GM04503 (cell line): ENCODE data around the gene SREBF2.
"Not testable (repeated sequence)": the region's sequence is repeated elsewhere in the genome, so short reads cannot be mapped to it uniquely, and the experiment has no call there.

ENCODE experiments used
- DNase-seq: peaks from one replicate; pipeline ENCODE4 v3.0.0-alpha.2; 2012; ENCODE audit warnings: low read depth

The SREBF2 gene

DNA sequence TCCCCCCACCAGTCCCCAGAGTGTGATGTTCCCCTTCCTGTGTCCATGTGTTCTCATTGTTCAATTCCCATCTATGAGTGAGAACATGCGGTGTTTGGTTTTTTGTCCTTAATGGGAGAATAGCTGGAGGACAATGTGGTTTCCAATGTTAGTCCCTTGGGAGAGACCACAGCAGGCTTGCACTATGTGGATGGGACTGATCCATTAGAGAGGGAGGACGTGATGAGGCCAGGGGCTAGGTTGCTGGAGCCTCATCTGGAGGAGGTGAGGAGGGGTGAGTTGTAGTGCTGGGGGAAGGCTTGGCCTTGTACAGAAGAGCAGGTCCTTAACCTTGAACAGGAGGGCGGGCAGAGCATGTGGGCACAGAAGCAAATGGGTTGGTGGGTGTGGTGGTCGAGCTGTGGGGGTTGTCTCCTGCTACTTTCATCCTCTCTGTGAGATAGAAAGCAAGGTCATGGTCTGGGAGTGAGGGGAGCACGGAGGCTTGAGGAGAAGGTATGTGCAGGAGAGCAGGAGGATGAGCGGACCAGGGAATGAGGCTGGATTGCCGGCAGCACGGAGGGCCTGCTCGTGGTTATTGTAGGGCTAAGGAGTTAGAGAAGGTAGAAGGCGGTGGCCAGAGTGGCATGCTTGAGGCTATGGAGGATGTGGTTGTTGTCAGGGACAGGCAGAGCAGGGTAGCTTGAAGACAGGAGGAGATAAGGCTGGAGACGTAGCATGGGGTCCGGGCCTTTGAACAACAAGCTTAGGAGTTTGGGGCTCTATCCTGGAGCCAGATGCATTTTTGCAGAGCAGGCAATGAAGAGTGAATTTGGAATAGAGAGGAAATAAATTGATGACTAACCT lies 11.2 kb upstream of the SREBF2 start:
- no peak for DNase-seq

DNA sequence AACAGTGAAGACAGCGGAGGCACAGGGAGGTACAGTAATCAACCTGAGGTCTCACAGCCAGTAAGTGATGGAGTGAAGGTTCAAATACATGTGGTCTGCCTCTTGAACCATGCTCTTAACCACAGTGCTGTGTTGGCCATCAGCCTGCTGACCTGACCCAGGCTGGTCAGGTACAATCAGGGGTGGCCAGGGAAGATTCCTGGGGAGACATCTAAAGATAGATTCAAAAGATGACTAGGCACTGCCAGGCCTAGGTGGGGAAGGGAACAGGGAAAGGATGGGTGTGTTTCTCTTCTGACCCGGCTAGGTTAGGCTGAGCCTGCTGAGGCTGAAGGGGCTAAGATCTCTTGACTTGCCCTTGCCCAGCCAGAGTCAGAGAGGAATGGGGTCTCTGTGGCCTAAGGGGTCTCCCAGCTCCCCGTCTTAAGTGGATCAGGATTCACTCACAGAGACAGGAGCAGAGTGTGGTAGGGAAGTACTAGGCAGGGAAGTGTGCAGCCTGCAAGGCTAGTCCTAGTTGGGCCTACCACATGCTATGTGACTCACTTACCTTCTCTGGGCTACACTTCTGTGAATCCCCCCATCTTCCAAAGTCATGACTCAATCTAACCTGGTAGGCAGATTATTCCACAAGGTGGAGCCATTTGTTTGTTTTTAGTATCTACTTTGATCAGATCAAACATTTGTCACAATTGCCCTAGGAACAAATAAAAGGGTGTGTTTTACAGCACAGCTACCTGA lies 10.4 kb upstream of the SREBF2 start:
- DNase-seq: peak; percentile 14

DNA sequence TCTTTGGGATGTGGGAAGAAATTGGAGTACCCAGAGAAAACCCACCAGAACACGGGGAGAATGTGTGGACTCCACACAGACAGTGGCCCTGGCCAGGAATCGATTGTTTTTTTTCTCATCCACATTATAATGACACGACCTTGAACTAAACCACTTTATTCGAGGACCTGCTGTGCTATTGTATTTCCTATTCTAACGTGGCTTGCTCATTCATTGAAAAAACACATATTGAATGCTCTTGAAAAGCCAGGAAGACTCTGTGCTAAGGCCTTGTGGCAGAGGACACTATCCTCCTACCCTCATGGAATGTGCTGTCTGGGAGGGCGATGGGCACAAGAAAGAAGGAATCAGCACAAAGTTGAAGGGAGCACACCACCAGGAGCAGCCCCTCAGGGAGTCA lies 9.1 kb upstream of the SREBF2 start:
- DNase-seq: no peak

DNA sequence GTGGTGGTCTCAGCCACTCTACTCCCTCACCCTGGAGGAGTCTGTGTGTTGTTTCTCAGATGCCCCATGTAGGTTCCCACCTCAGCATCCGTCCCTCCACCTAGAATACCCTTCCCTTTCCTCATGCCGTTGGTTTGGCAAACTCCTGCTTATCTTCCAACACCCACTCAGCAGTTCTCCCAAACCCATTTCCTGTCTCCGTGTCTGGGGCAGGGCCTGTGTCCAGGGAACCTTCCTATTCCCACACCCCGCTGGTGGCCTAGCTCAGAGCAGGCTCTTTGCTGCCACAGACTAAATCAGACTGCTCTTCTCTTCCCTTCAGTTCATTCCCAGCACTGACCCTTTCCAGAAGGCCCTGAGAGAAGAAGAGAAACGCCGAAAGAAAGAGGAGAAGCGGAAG lies 7.5 kb upstream of the SREBF2 start:
- DNase-seq: no peak

DNA sequence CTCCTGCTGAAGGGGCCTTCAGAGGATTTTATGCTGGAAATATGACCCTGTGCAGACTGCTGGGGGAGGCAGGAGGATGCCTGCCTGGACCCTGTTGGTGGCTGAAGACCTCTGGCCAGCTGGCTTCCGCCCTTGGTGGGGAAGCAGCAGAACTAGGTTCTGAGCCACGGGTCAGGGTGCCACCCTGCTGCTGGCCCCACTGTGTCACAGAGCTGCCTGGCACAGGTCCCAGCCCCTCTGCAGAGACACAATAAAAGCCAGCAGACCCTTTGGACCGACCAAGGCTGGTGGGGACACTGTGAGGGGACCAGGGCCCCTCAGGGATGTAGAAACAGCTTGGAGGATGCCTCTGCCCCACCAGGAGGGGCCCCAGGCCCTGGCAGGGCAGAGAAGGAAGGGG lies 6.9 kb upstream of the SREBF2 start:
- no peak for DNase-seq

DNA sequence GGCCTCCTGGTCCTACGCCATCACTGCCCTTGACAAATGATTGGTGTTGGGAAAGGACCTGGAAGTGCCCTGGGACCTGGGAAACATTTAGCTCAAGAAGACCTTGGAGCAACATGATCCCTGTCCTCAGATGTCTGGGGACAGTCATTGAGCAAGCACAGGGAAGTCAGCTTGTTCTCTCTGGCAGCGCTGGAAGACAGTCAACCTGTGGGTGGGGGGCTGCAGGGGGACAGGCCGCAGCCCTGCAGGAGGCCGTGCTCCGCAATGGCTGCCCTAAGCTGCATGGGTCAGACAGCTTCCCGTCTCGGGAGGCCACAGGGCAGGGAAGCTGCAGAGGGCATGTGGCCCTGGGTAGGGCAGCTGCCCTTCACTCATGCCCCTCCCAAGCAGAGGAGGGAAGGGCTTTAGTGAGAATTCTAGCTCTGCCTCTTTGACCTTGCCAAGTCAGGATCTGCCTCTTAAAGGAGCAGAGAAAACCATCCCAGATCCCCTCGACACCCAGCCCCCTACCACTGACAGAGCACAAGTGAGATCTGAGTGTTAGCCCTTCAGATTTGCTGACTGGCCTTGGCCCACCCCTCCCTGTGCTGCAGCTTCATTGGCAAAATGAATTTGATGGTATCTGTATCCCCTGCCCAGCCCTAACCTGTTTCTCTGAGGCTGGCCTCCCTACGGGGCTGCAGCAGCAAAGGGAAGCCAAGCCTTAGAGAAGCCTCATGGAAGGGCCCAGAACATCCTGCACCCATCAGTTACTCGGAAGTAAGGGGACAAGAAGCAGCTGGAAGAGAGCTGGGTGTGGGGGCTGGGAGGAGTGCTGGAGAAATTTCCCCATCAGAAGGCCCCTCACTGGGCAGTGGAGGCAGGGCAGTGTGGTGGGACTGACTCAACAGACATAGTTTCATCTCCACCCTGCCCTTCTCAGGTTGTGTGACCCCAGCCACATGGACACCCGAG lies 6.2 kb upstream of the SREBF2 start:
- DNase-seq: no peak

DNA sequence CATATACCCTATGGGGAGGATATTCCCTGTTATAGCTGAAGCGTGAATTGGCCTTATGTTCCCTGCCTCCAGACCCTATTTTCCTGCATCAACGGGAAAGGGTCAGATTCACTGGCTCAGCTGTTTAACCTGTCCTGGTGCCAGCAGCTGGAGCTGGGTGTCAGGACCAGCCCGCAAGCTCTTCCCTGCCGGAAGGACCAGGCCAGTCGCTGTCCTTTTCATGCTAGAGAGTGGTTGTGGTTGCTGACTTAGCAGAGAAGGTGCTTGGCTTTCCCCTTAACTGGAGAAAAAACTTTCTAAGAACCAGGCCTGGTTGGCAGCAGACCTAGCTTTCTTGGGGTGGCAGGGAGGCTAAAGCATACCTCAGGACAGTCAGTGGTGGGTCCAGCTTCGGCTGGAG lies 5.2 kb upstream of the SREBF2 start:
- no peak for DNase-seq

DNA sequence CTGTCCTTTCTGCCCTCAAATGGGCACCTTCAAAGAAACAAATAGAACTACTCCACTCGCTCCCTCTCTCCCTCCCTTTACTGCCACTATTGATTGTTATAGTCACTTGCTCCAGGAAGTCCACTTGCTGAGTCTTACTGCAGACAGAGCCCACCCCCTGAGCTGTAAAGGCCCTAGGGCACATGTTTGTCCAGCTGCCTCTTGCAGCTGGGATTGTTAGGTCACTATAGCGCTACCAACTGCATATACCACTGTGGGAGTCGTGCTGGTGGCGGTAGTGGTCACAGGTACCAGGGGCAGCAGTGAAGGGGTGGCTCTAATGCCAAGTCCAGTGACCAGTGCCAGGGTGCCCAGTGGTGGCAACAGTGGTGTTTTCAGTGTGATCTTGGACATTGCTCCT lies 4.4 kb upstream of the SREBF2 start:
- no peak for DNase-seq

DNA sequence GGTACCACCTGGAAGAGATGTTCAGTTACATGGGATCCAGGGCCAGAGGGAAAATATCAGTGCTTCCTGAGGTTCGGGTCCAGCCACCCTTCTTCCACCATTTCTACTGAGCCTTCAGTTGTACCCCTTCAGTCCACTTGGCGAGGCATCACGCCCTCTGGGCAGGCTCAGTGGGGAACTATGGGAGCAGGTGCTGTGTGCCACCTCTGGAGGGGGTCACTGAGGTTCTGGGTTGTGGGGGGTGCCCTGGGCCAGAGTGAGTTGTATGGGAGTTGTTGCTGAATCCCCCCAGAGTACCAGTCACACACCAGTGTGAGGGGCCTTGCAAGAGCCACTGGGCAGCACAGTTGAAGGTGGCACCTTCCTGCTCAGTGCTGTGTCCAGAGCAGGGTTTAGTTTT lies 2.7 kb upstream of the SREBF2 start:
- no peak for DNase-seq

DNA sequence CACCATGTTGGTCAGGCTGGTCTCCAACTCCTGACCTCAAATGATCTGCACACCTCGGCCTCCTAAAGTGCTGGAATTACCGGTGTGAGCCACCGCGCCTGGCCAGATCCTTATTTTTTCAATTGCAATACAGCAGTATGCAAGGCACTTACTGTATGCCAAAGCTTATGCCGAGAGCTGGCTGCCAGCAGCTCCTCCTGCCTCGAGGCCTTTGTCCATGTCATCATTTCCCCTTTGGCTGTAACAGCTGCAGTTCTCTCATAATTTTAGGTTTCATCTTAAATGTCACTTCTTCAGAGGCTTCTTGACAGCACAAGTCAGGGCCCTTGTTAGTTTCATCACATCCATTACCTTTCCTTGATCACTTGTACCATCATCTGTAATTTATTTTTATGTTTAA lies 1.5 kb upstream of the SREBF2 start:
- DNase-seq: no peak

DNA sequence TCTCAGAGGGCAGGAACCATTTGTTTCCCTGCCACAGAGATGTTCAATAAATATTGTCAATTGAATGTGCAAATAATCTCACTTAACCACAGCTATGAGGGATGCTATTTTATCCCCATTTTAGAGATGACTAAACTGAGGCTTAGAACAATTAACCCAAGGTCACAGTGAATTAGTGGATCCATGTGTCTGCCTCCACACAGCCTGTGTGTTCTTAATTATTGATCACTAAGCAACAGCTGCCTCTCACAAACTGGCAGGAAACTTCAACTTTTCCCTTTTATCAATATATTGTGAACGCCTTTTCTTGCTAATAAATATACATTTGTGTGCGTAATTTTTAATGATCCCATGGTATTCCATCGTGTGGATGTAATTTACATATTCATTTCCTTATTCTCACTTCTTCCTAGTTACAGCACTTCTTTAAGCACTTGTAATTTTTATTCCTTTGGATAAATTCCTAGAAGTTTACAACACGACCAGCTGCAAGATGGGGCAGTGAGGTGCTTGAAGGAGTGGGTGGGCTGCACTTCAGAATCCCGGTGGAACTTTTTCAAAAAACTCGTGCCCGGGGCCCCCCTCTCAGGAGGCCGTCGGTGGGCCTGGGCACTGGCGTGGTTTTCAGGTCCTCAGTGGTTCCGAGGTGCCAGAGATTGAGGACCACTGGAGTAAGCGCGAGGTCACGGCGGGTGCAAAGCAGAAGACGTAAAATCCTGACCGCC lies 915 bp upstream of the SREBF2 start:
- DNase-seq: no peak

DNA sequence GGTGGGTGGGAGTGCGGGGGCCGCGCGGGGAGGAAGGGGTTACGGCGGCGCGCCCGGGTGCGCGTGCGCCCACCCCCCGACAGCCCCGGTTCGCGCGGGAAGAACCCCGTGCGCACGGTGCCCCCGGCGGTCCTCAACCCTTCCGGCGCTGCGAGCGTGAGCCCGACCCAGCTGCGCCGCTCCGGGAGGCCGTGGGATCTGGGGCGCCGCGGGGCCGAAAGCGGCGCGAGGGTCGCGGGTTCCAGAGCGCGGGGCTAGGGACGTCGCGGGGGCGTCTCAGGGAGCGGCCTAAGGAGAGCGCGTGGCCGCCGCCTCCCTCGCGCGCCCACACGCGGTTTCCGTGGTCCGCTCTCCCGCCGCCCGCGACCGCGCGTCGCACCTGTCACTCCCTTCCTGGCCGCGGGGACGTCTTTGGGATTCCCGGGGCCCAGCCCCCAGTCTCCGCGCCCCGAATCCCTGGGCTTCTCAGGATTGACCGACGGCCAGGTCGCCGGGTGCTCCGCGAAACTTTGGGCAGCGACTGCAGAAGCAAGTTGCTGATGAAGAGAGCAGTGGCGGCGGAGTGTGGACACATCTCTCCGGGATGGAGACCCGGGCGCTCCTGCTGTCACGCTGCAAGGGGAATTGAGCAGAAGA lies 582 bp downstream of the SREBF2 start:
- DNase-seq: no peak

DNA sequence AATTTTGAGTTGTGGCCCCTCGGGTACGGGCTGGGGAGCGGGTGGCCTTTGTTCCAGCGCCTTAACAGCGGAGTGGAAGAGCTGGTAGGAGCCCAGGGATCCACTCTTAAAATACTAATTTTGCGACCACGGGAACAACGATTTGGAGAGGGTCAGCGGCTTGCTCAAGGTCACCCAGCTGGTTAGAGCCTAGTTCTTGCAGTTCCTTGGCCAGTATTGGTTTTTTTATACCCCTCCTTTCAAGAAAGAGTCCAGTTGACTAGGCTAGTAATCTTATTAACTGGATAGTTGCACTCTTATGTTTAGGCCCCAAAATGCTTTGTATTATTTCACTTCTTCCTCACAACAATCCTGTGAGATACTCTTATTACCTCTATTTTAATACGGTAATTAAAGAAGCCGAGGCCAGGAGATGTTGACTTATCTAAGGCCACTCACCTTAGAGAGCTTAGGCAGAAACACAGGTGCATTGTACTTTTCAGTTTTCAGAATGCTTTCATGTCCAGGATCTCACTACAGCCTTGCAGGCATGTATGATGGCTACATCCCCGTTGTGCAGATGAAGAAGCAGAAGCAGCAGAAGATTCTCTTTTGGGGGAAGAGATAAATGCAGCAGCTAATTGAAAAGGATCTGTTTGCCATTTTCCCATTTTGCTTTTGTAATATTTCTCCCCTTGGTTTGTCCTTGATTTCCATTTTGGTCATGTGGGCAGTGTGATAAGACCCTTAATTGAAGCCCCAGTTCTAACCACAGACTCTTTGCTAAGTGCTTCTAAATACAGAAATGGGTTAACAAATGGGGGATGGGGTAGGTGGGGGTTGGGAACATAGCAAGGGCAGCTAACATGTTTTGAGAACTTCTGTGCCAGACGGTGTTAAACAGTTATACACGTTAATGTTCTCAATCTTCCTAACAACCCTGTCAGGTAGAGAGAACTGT lies 1.4 kb downstream of the SREBF2 start:
- no peak for DNase-seq

DNA sequence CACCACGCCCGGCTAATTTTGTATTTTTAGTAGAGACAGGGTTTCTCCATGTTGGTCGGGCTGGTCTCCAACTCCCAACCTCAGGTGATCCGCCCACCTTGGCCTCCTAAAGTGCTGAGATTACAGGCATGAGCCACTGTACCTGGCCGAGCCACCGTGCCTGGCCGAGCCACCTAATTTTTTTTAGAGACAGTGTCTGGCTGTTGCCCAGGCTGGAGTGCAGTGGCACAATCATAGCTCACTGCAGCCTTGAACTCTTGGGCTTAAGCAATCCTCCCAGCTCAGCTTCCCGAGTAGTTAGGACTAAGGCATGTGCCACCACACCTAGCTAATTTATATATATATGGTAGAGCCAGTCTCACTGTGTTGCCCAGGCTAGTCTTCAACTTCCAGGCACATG lies 2.6 kb downstream of the SREBF2 start:
- not testable (repeated sequence) for DNase-seq

DNA sequence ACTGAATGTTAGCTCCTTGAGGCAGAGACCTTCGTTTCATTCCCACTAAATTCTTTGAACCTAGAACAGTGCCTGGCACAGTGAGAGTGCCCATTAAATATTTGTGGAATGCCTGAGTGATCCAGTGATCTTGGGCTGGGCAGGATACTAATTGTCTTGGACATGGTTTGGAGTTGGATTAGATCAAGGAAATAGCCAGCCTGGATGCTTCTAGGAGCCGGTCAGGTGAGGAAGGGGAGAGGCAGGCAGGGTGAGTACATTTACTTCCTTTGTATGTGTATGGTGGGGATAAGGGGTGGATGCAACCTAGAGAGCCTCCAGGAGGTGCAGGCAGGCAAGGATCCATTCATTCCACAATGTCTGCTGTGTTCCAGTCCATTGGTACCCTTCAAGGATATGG lies 3.6 kb downstream of the SREBF2 start:
- no peak for DNase-seq

DNA sequence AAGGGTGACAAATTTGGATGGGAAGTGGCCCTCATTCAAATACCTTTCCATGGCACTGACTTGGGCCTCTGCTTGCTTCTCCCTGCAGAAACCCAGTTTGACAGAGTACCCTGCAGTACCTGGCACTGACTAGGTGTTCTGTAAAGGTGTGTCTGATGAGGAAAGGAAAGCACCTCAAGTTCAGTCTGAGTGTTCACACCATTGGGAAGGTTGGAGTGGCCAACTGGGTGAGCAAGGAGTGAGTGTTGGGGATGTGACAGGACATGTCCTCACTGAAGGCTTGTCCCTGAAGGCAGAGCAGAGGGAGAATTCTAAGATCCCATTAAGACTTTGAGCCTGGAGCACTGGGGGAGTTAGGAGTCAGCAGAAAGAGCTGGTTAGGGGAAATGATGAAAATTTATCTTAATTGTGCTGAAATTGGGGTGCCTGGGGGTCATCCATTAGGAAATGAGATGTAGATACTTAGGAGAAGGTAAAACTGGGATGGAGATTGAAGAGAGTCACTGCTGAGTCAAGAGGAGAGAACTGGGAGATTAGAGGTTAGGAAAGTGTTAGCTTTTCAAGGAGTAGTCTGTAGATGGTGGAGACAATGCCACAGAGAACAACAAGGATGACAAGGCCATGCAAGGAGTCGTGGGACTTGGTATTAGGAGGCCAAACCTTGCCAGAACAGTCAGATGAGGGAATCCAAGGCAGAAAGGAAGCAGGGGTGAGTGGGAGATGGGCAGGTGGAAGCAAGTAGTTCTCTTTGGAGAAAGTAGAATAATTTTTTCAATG lies 6.1 kb downstream of the SREBF2 start:
- DNase-seq: no peak

DNA sequence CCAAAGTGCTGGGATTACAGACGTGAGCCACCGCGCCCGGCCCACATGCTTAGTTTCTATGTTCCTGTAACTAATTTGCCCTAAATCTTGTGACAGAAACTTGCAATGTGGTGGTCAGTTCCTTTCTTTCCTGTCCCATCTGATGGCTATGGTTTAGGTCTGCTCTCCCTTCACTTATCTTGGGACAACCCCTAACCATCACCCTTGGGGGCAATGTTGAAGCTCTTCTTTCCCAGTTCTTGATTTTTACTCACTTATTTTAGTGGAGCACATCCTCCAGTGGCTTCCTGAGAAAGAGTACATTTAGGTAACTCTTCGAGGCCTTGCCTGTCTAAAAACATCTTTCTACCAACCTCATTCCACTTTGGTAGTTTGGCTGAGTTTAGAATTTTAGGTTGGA lies 7.3 kb downstream of the SREBF2 start:
- no peak for DNase-seq

DNA sequence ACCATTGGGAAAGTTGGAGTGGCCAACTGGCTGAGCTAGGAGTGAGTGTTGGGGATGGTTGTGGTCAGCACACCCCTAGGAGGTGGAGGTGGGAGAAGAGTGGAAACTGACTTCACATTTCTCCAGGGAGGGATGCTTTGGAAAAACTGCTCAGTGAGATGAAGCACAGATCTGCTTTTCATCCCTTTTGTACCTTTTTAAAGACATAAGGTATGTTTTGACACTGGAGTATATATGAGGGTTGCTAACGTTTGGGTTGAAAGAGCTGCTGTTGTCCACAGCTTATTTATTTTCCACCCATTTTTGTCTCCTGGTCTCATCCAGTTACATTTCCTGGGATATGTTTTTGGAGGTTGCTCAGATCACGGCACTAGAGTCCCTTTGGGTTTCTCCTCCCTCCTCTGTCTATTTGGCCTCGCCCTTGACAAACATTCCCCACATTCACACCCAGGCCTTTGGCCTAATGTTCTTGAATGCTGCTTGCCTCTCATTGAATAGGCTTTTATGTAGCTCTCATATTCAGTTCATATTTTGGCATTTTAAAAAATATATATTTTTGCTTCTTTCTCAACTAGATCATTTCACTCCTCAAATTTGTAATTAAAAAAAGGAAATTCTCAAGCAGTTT lies 8.3 kb downstream of the SREBF2 start:
- no peak for DNase-seq
